ENCODE data around the gene IGDCC3. TPM values are rescaled to one million over a fixed set of nuclear protein-coding genes. Genes with fewer than 3 reads are reported as not detected.

Gene IGDCC3
- total RNA-seq, 1 donor from 2014 or later = 0.13 TPM

- peaks cover 27% of the 10 kb centered on the region for H3K27me3 ChIP-seq (ENCODE audit: control insufficient read depth, insufficient read depth, low read length)
- DNase-seq (ENCODE audit: low read depth) = no peak
- H3K4me3 ChIP-seq (ENCODE audit: low read depth, low read length) = no peak overlapping the region
- TF ChIP-seq, protein P1, sequence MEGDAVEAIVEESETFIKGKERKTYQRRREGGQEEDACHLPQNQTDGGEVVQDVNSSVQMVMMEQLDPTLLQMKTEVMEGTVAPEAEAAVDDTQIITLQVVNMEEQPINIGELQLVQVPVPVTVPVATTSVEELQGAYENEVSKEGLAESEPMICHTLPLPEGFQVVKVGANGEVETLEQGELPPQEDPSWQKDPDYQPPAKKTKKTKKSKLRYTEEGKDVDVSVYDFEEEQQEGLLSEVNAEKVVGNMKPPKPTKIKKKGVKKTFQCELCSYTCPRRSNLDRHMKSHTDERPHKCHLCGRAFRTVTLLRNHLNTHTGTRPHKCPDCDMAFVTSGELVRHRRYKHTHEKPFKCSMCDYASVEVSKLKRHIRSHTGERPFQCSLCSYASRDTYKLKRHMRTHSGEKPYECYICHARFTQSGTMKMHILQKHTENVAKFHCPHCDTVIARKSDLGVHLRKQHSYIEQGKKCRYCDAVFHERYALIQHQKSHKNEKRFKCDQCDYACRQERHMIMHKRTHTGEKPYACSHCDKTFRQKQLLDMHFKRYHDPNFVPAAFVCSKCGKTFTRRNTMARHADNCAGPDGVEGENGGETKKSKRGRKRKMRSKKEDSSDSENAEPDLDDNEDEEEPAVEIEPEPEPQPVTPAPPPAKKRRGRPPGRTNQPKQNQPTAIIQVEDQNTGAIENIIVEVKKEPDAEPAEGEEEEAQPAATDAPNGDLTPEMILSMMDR (IDR thresholded peaks at IDR 0.05; ENCODE audit: insufficient read depth, low read length, poor library complexity, severe bottlenecking) = no peak
- no peaks in the 10 kb centered on the region for H3K36me3 ChIP-seq (ENCODE audit: control insufficient read depth, insufficient read depth, low read length)
These were observed 3.5 kb downstream of the IGDCC3 start for GRCh38 chr15:65374334-65374733.

GRCh38 chr15:65373163-65373651 lies 4.6 kb downstream of the IGDCC3 start:
- Histone ChIP-seq H3K27me3 (ENCODE audit: control insufficient read depth, insufficient read depth, low read length) (peaks cover 27% of the 10 kb centered on the region), H3K4me3 (ENCODE audit: low read depth, low read length) (no peak overlapping the region), H3K36me3 (ENCODE audit: control insufficient read depth, insufficient read depth, low read length) (no peaks in the 10 kb centered on the region)
- TF ChIP-seq, protein P1 (IDR thresholded peaks at IDR 0.05; ENCODE audit: insufficient read depth, low read length, poor library complexity, severe bottlenecking) = no peak
- DNase-seq (ENCODE audit: low read depth) = no peak

GRCh38 chr15:65372787-65373067 lies 5.1 kb downstream of the IGDCC3 start:
- Histone ChIP-seq H3K27me3 (ENCODE audit: control insufficient read depth, insufficient read depth, low read length) (peaks cover 25% of the 10 kb centered on the region), H3K4me3 (ENCODE audit: low read depth, low read length) (no peak overlapping the region), H3K36me3 (ENCODE audit: control insufficient read depth, insufficient read depth, low read length) (no peaks in the 10 kb centered on the region)
- no peak for DNase-seq (ENCODE audit: low read depth)
- TF ChIP-seq, protein P1 (IDR thresholded peaks at IDR 0.05; ENCODE audit: insufficient read depth, low read length, poor library complexity, severe bottlenecking) = no peak

DNA sequence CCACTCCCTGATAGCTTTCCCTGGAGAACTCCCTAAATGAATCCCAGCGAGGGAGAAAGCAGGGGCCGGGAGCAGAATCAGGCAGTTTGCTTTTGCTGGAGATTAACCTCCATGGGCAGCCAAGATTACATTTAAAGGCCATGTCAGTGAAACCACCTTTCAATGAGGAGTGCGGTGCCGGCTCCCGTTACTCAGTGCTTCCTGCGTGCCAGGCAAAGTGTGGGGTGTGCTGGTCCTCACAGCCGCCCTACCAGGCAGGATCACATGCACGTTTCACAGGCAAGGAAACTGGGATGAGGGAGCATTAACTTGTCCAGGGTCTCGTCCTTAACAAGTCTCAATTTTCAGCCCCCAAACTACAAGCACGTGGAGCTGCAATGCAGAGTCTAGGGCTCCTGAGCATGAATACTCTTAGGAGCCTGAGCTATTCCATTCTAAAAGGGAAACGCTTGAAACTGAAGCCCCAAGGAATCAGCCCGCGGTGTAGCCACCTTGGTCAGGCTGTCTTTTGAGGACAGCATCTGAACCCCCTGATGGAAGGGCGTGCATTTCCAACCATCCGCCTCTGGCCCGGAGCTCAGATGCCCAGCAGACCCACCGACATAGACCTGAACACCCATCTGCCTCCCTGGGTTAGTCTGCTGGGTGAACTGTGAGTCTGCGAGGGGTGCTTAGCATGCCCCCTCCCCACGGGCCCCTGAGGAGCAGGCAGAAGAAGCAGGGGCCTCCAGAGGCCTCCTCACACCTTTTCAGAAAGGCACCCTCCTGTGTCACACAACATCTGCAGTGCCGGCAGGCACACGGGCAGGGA lies 5.6 kb downstream of the IGDCC3 start:
- Histone ChIP-seq H3K4me3 (ENCODE audit: low read depth, low read length) (no peak overlapping the region), H3K36me3 (ENCODE audit: control insufficient read depth, insufficient read depth, low read length) (no peaks in the 10 kb centered on the region), H3K27me3 (ENCODE audit: control insufficient read depth, insufficient read depth, low read length) (peaks cover 22% of the 10 kb centered on the region)
- TF ChIP-seq, protein P1 (IDR thresholded peaks at IDR 0.05; ENCODE audit: insufficient read depth, low read length, poor library complexity, severe bottlenecking) = no peak
- DNase-seq (ENCODE audit: low read depth) = no peak

DNA sequence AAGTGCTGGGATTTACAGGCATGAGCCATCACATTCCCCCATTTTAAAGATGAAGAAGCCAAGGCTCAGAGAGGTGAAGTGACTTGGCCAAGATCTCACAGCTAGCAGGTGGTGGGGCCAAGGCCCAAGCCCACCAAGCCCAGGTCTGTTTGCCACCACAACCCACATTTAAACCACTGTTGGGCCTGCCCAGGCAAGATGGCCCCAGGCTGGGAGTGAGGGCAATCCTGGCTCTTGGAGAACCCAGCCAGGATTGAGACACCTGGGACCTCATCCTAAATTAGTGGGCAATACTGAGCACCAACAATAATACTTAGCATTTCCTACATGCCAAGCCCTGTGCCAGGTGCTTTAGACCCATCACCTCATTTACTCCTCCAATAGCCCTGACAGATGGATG lies 6.9 kb downstream of the IGDCC3 start:
- TF ChIP-seq, protein P1 (IDR thresholded peaks at IDR 0.05; ENCODE audit: insufficient read depth, low read length, poor library complexity, severe bottlenecking) = no peak
- Histone ChIP-seq H3K36me3 (ENCODE audit: control insufficient read depth, insufficient read depth, low read length) (no peaks in the 10 kb centered on the region), H3K27me3 (ENCODE audit: control insufficient read depth, insufficient read depth, low read length) (peaks cover 11% of the 10 kb centered on the region), H3K4me3 (ENCODE audit: low read depth, low read length) (no peak overlapping the region)
- no peak for DNase-seq (ENCODE audit: low read depth)

DNA sequence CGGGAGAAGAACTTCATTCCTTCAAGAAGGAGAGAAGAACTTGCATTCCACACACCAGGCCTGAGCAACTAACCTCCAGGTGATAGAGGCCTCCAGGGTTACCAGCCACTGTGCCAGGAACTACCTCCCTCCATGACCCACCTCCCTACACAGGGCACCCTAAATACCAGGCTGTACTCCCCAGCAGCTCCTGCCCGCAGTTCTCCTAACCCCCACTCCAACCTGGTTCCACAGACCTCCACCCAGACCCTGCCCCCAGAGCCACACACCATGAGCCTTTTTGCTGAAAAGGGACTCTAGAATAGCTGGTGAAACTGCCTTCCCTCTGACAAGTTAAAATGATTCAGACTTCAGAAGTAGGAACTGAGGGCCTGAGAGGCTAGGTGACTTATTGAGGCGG lies 8.2 kb downstream of the IGDCC3 start:
- Histone ChIP-seq H3K27me3 (ENCODE audit: control insufficient read depth, insufficient read depth, low read length) (peaks cover 9% of the 10 kb centered on the region), H3K36me3 (ENCODE audit: control insufficient read depth, insufficient read depth, low read length) (no peaks in the 10 kb centered on the region), H3K4me3 (ENCODE audit: low read depth, low read length) (no peak overlapping the region)
- TF ChIP-seq, protein P1 (IDR thresholded peaks at IDR 0.05; ENCODE audit: insufficient read depth, low read length, poor library complexity, severe bottlenecking) = no peak
- DNase-seq (ENCODE audit: low read depth) = no peak
